ENCODE data around the gene USP33.

GRCh38 chr1:77658271-77658670 lies 101.4 kb downstream of the USP33 start:
- TF ChIP-seq JUND (IDR thresholded peaks at IDR 0.05) (no peak), POLR2AphosphoS5 (IDR thresholded peaks at IDR 0.05; ENCODE audit: low read depth, low read length) (no peak), FOXJ3 (CRISPR knock-in tag; IDR thresholded peaks at IDR 0.05) (no peak), RCOR1 (IDR thresholded peaks at IDR 0.05; ENCODE audit: low read length) (no peak), ELF1 (IDR thresholded peaks at IDR 0.05) (no peak), GABPA (IDR thresholded peaks at IDR 0.05; ENCODE audit: low read depth) (no peak), MXI1 (IDR thresholded peaks at IDR 0.05; ENCODE audit: low read depth, low read length) (no peak), EZH2phosphoT487 (IDR thresholded peaks at IDR 0.05; ENCODE audit: borderline replicate concordance, low read depth) (no peak), USF1 (IDR thresholded peaks at IDR 0.05; ENCODE audit: borderline replicate concordance, low read depth) (no peak), EP300 (IDR thresholded peaks at IDR 0.05; ENCODE audit: borderline replicate concordance in 1 of 2, low read depth in 1 of 2, low read length in 1 of 2) (no peak), RFX5 (IDR thresholded peaks at IDR 0.05; ENCODE audit: low read length) (no peak), MAX (IDR thresholded peaks at IDR 0.05; ENCODE audit: low read depth) (no peak)
- TF ChIP-seq, protein P1, sequence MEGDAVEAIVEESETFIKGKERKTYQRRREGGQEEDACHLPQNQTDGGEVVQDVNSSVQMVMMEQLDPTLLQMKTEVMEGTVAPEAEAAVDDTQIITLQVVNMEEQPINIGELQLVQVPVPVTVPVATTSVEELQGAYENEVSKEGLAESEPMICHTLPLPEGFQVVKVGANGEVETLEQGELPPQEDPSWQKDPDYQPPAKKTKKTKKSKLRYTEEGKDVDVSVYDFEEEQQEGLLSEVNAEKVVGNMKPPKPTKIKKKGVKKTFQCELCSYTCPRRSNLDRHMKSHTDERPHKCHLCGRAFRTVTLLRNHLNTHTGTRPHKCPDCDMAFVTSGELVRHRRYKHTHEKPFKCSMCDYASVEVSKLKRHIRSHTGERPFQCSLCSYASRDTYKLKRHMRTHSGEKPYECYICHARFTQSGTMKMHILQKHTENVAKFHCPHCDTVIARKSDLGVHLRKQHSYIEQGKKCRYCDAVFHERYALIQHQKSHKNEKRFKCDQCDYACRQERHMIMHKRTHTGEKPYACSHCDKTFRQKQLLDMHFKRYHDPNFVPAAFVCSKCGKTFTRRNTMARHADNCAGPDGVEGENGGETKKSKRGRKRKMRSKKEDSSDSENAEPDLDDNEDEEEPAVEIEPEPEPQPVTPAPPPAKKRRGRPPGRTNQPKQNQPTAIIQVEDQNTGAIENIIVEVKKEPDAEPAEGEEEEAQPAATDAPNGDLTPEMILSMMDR (IDR thresholded peaks at IDR 0.05): no peak

All from SK-N-SH (cell line).